ENCODE results near the gene STAB1.

STAB1 gene

DNA sequence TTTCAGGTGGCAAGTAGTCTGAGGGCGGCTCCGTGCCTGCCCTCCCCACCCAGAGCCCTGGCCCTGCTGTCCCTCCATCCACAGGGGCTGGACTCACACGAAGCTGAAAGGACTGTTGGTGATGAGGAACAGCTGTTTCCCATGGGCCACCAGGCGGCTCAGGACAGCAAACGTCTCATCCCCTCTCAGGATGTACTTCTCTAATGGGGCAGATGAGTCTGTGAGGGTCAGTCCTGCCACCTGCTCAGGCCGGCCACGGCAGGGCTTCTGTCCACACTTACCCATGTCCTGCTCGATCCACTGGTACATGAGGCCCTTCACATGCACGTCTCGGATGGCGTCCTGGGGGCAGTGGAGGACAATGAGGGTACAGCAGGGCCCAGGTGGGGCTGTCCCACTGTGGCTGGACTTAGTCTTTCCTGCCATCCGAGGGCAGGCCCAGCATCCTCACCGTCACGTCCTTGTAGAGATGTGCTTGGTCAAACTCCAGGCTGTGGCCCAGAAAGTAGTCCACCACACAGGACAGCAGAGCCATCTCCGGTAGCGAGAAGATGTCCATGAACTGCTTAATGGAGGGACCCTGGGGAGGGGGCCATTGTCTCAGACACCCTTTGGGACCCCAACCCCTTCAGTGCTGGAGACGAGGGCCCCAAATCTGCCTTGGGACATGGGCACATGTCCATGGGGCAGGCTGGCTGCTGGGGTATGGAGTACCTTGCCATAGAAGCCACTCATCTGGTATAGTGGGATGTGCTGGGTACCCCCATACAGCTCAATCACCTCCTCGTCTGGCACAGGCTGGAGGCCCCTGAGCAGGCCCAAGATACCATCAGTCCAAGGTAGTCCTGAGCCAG, 32.8 kb downstream of the STAB1 start:
- H3K27ac ChIP-seq (ENCODE audit: low read depth, low read length, severe bottlenecking): peak overlapping the region; percentile 45
- no peak overlapping the region for H3K4me3 ChIP-seq (ENCODE audit: extremely low read depth, insufficient read depth, low read length, poor library complexity, severe bottlenecking)
- 90 to 94% methylated on average over 15 to 16 of the region's 18 CpGs for WGBS, 2 experiments (ENCODE audit: insufficient coverage in 2 of 2)
- no peaks in the 10 kb centered on the region for H3K9me3 ChIP-seq (ENCODE audit: control insufficient read depth, low read length)
- peaks cover 4% of the 10 kb centered on the region for H3K4me1 ChIP-seq (ENCODE audit: control insufficient read depth, insufficient read depth, low read length, poor library complexity, severe bottlenecking)
- peaks cover 67% of the 10 kb centered on the region for H3K36me3 ChIP-seq (ENCODE audit: control insufficient read depth, insufficient read depth, low read length)

DNA sequence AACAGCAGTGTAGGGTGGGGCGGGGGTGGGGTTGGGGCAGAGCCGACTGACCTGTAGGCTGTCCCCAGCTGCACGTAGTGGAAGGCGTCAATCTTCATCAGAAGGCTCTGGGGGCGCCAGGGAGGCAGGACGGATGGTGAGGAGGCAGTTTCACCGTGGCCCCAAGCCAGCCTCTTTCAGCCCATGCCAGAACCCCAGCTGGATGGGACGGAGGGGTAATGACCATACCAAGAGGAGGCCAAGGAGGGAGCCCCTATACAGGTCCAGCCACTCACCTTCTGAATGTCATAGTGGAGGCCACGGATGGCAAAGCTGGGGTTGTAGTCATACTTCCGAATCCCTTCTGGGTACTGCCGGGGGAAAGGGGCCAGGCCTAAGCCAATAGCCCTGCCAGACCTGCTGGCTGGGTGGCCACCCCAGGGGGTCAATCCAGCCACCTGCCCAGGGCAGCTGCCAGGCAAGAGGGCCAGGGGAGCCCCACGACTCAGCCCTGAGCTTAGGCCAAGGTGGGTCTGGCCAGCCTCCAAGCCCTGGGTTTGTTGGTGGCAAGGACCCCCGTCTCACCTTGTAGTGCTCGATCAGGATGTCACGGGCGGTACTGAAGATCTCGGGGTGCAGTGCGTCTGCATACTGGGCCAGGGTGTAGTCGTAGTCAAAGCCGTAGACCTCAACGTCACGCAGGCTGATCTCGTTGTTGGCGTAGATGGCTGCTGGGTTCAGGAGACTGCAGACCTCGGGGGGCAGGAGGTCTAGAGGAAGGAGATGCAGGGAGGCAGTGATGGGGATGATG, 33.6 kb downstream of the STAB1 start:
- Histone ChIP-seq H3K27ac (ENCODE audit: low read depth, low read length, severe bottlenecking) (no peak overlapping the region), H3K9me3 (ENCODE audit: control insufficient read depth, low read length) (no peaks in the 10 kb centered on the region), H3K36me3 (ENCODE audit: control insufficient read depth, insufficient read depth, low read length) (peaks cover 62% of the 10 kb centered on the region), H3K4me1 (ENCODE audit: control insufficient read depth, insufficient read depth, low read length, poor library complexity, severe bottlenecking) (peaks cover 4% of the 10 kb centered on the region), H3K4me3 (ENCODE audit: extremely low read depth, insufficient read depth, low read length, poor library complexity, severe bottlenecking) (no peak overlapping the region)
- WGBS, 2 experiments (ENCODE audit: insufficient coverage in 2 of 2): 95 to 96% methylated on average over 19 to 24 of the region's 25 CpGs

DNA sequence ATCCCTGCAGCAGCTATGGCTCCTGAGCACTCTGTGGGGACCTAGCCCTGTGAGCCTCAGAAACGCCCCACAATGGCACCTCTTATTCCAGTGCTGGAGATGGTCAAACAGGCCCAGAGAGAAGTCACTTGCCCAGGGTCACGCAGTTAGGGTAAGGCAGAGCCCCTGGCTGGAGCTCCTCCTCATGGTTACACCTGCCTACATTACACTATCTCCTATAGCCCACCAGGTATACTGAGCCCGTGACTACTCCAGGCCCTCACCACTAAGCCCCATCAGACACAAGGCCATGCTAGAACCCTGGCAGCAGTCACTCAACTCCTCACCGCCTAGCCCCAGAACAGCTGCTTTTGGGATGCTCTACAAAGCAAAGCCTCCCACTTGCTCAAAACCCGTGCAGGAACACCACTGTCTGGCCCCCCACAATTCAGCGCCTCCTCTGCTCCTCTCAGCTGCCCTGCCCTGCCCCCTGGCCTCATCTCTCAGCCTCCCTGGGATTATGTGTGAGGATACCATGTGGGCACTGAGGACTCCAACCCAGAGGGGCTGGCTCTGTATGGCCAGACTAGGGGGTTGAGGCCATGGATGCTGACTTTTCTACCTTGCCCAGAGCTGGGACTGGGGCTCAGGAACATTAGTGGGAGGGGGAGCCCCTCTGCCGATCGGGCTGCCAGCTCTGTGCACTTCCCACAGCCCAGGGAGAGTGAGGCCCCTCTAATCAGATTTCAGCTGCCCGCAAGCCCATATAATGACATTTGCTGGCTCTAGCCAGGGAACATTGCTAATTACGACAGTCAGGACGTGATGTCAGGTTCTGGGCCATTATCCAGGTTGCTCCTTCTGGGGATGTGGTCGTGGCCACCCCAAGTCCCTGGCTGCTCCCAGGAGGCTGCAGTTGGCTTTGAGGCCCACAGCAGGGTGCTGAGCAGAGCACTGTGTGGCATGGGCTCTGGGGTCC, 34.5 kb downstream of the STAB1 start:
- Histone ChIP-seq H3K4me3 (ENCODE audit: extremely low read depth, insufficient read depth, low read length, poor library complexity, severe bottlenecking) (no peak overlapping the region), H3K9me3 (ENCODE audit: control insufficient read depth, low read length) (no peaks in the 10 kb centered on the region), H3K36me3 (ENCODE audit: control insufficient read depth, insufficient read depth, low read length) (peaks cover 54% of the 10 kb centered on the region), H3K4me1 (ENCODE audit: control insufficient read depth, insufficient read depth, low read length, poor library complexity, severe bottlenecking) (peaks cover 4% of the 10 kb centered on the region), H3K27ac (ENCODE audit: low read depth, low read length, severe bottlenecking) (no peak overlapping the region)
- 93 to 95% methylated on average over 9 to 10 of the region's 12 CpGs for WGBS, 2 experiments (ENCODE audit: insufficient coverage in 2 of 2)

DNA sequence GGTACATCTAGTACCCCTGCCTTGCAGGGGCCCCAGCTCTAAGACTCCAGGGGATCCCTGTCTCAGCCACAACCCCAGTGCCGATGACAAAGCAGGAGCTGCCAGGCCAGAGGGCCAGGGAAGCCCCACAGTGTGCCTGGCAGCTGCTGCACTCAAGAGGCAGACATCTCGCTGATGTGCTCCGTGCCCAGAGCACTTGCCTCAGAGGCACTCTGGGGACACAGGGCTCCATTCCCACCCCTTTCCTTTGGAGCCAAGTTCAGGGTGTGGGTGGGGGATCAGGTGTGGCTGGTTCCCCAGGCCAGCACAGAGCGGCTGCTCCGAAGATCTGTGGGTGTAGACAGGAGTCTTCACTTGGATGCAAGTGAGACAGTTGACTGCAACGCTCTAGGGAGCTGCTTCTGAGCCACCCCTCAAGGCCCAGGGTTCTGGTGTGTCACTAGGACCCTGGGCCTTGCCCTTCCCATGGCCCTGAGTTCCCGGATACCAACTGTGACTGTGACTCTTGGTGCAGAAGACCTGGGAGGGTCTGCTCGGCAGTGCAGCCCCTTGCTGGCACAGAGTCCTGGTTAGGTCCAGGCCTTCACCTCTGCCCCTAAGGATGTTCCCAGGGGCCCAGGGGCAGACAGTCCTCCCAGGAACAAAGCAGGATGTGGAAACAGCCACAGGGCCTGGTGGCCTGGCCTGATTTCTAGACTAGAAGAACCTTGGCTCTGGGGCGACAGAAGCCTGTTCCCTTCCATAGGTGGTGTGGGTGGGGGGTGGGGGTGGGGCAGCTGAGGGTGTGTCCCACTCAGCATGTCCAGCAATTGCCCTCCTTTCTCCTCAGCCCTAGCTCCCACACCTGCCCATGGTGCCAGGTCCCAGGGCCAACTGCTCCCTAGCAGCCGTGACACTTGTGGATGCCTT, 36.0 kb downstream of the STAB1 start:
- peaks cover 41% of the 10 kb centered on the region for H3K36me3 ChIP-seq (ENCODE audit: control insufficient read depth, insufficient read depth, low read length)
- H3K4me3 ChIP-seq (ENCODE audit: extremely low read depth, insufficient read depth, low read length, poor library complexity, severe bottlenecking): no peak overlapping the region
- WGBS, 2 experiments (ENCODE audit: insufficient coverage in 2 of 2): 93 to 98% methylated on average over 8 of the region's 10 CpGs
- peaks cover 4% of the 10 kb centered on the region for H3K4me1 ChIP-seq (ENCODE audit: control insufficient read depth, insufficient read depth, low read length, poor library complexity, severe bottlenecking)
- H3K27ac ChIP-seq (ENCODE audit: low read depth, low read length, severe bottlenecking): no peak overlapping the region
- H3K9me3 ChIP-seq (ENCODE audit: control insufficient read depth, low read length): no peaks in the 10 kb centered on the region

DNA sequence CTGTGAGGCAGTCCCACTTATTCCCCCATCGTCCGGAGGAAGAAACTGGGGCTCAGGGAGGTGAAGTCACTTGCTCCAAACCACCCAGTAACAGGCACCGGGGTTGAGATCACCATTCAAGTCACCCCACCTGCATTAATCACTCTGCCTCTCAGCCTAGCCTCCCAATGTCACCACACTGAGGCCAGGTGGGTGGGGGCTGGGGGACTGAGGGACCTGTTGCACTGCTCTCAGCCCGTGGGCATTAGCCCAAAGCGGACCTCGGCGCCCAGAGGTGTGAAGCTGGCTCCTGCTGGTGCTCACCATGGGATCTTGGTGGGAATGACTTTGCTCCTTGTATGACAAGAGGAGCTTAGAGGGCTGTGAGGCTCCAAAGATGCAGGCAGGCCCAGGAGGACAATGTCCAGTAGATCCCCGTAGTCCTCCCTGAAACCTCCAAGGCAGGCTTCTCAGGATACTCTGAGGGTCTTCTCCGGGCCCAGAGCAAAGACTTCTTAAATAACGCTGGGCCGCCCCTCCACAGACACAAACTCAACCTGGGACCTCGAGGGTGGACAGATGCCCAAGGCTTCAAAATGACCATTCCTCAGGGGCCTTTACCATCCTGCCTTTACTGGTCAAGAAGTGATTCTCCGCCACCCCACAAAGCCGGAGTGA, 36.9 kb downstream of the STAB1 start:
- Histone ChIP-seq H3K4me3 (ENCODE audit: extremely low read depth, insufficient read depth, low read length, poor library complexity, severe bottlenecking) (peak overlapping the region; percentile 80), H3K27ac (ENCODE audit: low read depth, low read length, severe bottlenecking) (peak overlapping the region; percentile 73), H3K9me3 (ENCODE audit: control insufficient read depth, low read length) (no peaks in the 10 kb centered on the region), H3K4me1 (ENCODE audit: control insufficient read depth, insufficient read depth, low read length, poor library complexity, severe bottlenecking) (peaks cover 4% of the 10 kb centered on the region), H3K36me3 (ENCODE audit: control insufficient read depth, insufficient read depth, low read length) (peaks cover 33% of the 10 kb centered on the region)
- WGBS, 2 experiments (ENCODE audit: insufficient coverage in 2 of 2): 91 to 96% methylated on average over 12 to 13 of the region's 14 CpGs

DNA sequence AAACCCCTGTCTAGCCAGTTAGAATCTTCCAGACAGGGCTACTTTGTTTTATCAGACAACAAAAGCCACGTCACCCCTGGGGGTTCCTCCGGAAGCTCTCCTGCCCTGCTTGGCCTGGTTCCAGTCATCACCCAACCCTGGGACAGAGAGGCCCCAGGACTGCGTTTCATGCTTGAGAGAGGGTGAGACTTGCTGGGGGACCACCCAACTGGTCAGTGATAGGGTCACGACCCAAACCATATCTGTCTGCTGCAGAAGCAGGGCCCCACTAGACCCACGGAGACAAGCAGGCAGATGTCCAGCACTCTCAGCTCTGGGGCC, 37.3 kb downstream of the STAB1 start:
- Histone ChIP-seq H3K4me1 (ENCODE audit: control insufficient read depth, insufficient read depth, low read length, poor library complexity, severe bottlenecking) (peaks cover 4% of the 10 kb centered on the region), H3K27ac (ENCODE audit: low read depth, low read length, severe bottlenecking) (peak overlapping the region; percentile 73), H3K9me3 (ENCODE audit: control insufficient read depth, low read length) (no peaks in the 10 kb centered on the region), H3K4me3 (ENCODE audit: extremely low read depth, insufficient read depth, low read length, poor library complexity, severe bottlenecking) (peak overlapping the region; percentile 80), H3K36me3 (ENCODE audit: control insufficient read depth, insufficient read depth, low read length) (peaks cover 28% of the 10 kb centered on the region)
- WGBS, 2 experiments (ENCODE audit: insufficient coverage in 2 of 2): 32% methylated on average over 5 of the region's 5 CpGs; no CpG with 5 or more reads in 1 of the 2 experiments

DNA sequence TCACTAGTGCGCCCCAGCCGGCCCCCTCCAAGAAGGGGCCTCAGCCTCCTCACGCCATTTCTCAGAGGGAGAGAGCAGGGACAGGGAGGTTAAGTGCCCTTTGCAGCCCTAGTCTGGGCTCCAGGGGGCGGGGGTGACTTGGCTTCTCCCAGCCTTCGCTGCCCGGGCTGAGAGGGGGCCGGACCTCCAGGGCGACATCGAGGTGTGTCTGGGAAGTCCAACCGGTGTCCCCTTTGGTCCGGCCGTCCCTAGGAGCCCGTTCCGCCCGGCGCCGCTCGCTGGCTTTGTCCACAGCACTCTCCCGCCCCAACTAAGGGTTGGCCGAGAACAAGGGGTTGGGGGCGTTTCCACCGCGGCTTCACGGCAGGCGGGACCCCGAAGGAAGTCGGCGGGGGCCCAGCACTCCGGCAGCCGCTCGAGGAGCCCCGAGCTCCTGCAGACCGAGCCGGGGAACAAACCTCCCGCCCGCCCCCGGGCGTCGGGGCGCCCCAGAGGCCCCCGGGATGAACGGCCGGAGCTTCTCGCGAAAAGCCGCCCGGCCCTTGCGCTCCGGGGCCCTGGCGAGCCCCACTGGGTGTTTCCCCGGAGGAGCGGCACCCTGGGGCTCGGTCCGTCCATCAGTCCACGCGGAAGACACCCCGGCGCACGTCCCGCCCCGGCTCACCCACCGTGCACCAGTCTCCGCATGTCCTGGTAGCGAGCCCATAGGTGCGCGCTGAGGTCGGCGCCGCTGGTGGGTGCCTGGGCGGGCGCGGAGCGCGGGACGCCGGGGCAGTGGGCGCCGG, 37.9 kb downstream of the STAB1 start:
- WGBS, 2 experiments (ENCODE audit: insufficient coverage in 2 of 2): 0 to 1% methylated on average over 66 to 72 of the region's 78 CpGs
- H3K9me3 ChIP-seq (ENCODE audit: control insufficient read depth, low read length): no peaks in the 10 kb centered on the region
- H3K27ac ChIP-seq (ENCODE audit: low read depth, low read length, severe bottlenecking): peak overlapping the region; percentile 73
- peaks cover 23% of the 10 kb centered on the region for H3K36me3 ChIP-seq (ENCODE audit: control insufficient read depth, insufficient read depth, low read length)
- peak overlapping the region; percentile 80 for H3K4me3 ChIP-seq (ENCODE audit: extremely low read depth, insufficient read depth, low read length, poor library complexity, severe bottlenecking)
- peaks cover 9% of the 10 kb centered on the region for H3K4me1 ChIP-seq (ENCODE audit: control insufficient read depth, insufficient read depth, low read length, poor library complexity, severe bottlenecking)

DNA sequence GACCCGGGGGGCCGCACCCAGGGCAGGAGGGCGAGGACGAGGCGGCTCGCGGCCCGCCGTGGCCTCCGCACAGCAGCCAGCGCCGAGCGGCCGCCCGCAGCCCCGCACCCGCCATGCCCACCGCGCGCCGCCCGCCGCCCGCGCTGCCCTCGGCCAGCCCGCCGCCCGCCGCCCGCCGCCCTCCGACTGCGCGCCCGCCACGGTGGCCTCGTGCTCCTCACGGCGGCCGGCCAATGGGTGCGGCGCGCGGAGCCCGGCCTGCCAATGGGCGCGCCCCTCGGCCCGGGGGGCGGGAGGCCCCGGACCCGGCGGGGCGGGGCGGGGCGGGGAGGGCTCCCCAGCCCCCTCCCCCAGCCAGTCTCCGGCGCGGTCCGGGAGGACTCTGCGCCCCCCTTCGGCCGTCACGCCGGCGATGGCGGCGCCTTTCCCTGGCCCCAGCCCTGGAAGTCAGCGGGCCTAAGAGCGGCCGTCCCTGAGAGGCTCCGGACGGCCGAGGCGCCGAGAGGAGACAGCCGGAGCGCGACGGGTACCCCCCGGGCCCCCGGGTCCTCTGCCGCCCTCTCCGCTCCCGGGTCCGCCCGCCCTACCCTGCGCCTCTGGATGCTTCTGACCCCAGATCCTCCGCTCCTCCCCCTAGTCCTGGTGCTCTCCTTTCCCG, 38.6 kb downstream of the STAB1 start, which contains the start of gene NT5DC2:
Gene NT5DC2 (minus strand): TSS at position 235 of the 658 bp plus-strand sequence. CDS start 120 bp downstream, at position 115.
- H3K4me3 ChIP-seq (ENCODE audit: extremely low read depth, insufficient read depth, low read length, poor library complexity, severe bottlenecking): peak within 1 kb of the TSS; percentile 80
- H3K9me3 ChIP-seq (ENCODE audit: control insufficient read depth, low read length): no peaks in the 10 kb centered on the region
- 3 to 6% methylated on average over 19 to 36 of the region's 91 CpGs for WGBS, 2 experiments (ENCODE audit: insufficient coverage in 2 of 2)
- peaks cover 14% of the 10 kb centered on the region for H3K4me1 ChIP-seq (ENCODE audit: control insufficient read depth, insufficient read depth, low read length, poor library complexity, severe bottlenecking)
- H3K36me3 ChIP-seq (ENCODE audit: control insufficient read depth, insufficient read depth, low read length): peaks cover 16% of the 10 kb centered on the region
- peak within 1 kb of the TSS; percentile 73 for H3K27ac ChIP-seq (ENCODE audit: low read depth, low read length, severe bottlenecking)

Measured in mesodermal cell (in vitro differentiated cells).